ENCODE results near the gene CSF1R. TPM values are rescaled to one million over a fixed set of nuclear protein-coding genes. Genes with fewer than 3 reads are reported as not detected.
"Not testable (repeated sequence)": the region's sequence is repeated elsewhere in the genome, so short reads cannot be mapped to it uniquely, and the experiment has no call there.

The CSF1R gene
- total RNA-seq, 1 donor: under 0.01 TPM

- TF ChIP-seq CTCF (IDR thresholded peaks at IDR 0.05; ENCODE audit: insufficient read depth, low read length): no peak
- H3K4me3 ChIP-seq (ENCODE audit: low read depth, low read length): no peak overlapping the region
- DNase-seq (ENCODE audit: low read depth): peak; percentile 85
Observed at GRCh38 chr5:150034662-150035061, 51.7 kb downstream of the CSF1R start.

GRCh38 chr5:150033334-150033733 is 53.0 kb downstream of the CSF1R start:
- DNase-seq (ENCODE audit: low read depth): no peak
- no peak for TF ChIP-seq CTCF (IDR thresholded peaks at IDR 0.05; ENCODE audit: insufficient read depth, low read length)
- no peak overlapping the region for H3K4me3 ChIP-seq (ENCODE audit: low read depth, low read length)

- not testable (repeated sequence) for DNase-seq (ENCODE audit: low read depth); H3K4me3 ChIP-seq (ENCODE audit: low read depth, low read length)
Observed at GRCh38 chr5:150028047-150028446, 58.3 kb downstream of the CSF1R start.

GRCh38 chr5:150026682-150027172 is 59.6 kb downstream of the CSF1R start:
- DNase-seq (ENCODE audit: low read depth): no peak
- no peak overlapping the region for H3K4me3 ChIP-seq (ENCODE audit: low read depth, low read length)
- TF ChIP-seq CTCF (IDR thresholded peaks at IDR 0.05; ENCODE audit: insufficient read depth, low read length): no peak

- no peak for DNase-seq (ENCODE audit: low read depth)
- TF ChIP-seq CTCF (IDR thresholded peaks at IDR 0.05; ENCODE audit: insufficient read depth, low read length): no peak
- H3K4me3 ChIP-seq (ENCODE audit: low read depth, low read length): no peak overlapping the region
Observed at GRCh38 chr5:150024346-150024984, 61.9 kb downstream of the CSF1R start.

- TF ChIP-seq CTCF (IDR thresholded peaks at IDR 0.05; ENCODE audit: insufficient read depth, low read length): no peak
- no peak for DNase-seq (ENCODE audit: low read depth)
- no peak overlapping the region for H3K4me3 ChIP-seq (ENCODE audit: low read depth, low read length)
Observed at GRCh38 chr5:150023136-150023535, 63.2 kb downstream of the CSF1R start.

GRCh38 chr5:150022681-150023080 is 63.7 kb downstream of the CSF1R start:
- TF ChIP-seq CTCF (IDR thresholded peaks at IDR 0.05; ENCODE audit: insufficient read depth, low read length): no peak
- DNase-seq (ENCODE audit: low read depth): no peak
- no peak overlapping the region for H3K4me3 ChIP-seq (ENCODE audit: low read depth, low read length)
